Gastrocnemius medialis (tissue), 4 donors: Measurements from ENCODE around the gene TBX2. TPM values are rescaled to one million over a fixed set of nuclear protein-coding genes. Genes with fewer than 3 reads are reported as not detected.
A peak's percentile ranks its signal among the peaks of the same experiment; 100 is the strongest.

Experiments
- ATAC-seq, 2 donors: fragments of 150-250 bp; one replicate each; pipeline ENCODE4 v1.9.1; 2016
- DNase-seq, 2 donors: peaks; one replicate each; pipeline ENCODE4 v3.0.0-alpha.2; 2019
- H3K27ac ChIP-seq, 4 donors: fragments of 200-600 bp; sonication (generic); 1 replicate in 1 of 4; 2 replicates in 3 of 4; pipeline ENCODE4 v1.5.1; 2016 to 2018; ENCODE audit warnings: mild to moderate bottlenecking in 2 of 4, moderate library complexity in 1 of 4
- H3K27me3 ChIP-seq, 3 donors: fragments of 200-600 bp; sonication (generic) in 2 of 3; 1 replicate in 1 of 3; 2 replicates in 2 of 3; pipeline versions ENCODE4 v1.5.1 to v1.6.0; 2016 to 2019; ENCODE audit warnings: mild to moderate bottlenecking in 1 of 3, moderate library complexity in 1 of 3
- H3K36me3 ChIP-seq, 2 donors: fragments of 200-600 bp; sonication (generic) in 1 of 2; one replicate each; pipeline ENCODE4 v1.5.1; 2017 to 2018
- H3K4me1 ChIP-seq, 2 donors: fragments of 200-600 bp; sonication (generic) in 1 of 2; one replicate each; pipeline ENCODE4 v1.5.1; 2016 to 2017; ENCODE audit warnings: mild to moderate bottlenecking in 2 of 2
- H3K4me3 ChIP-seq, 4 donors: fragments of 200-600 bp; sonication (generic) in 3 of 4; 1 replicate in 1 of 4; 2 replicates in 3 of 4; pipeline ENCODE4 v1.5.1; 2016 to 2019; ENCODE audit warnings: mild to moderate bottlenecking in 2 of 4
- H3K9me3 ChIP-seq, 3 donors: fragments of 200-600 bp; sonication (generic) in 2 of 3; 1 replicate in 1 of 3; 2 replicates in 2 of 3; pipeline ENCODE4 v1.5.1; 2016 to 2019
- CTCF ChIP-seq, 5 experiments: fragments of 450-650 bp in 3 of 5; fragments of 200-600 bp in 2 of 5; sonication (generic) in 2 of 5; IDR thresholded peaks in 4 of 5; conservative IDR thresholded peaks in 1 of 5; 1 replicate in 4 of 5; 2 replicates in 1 of 5; pipeline ENCODE4 v1.5.1; 2016 to 2019; ENCODE audit warnings: antibody characterized with exemption in 5 of 5, mild to moderate bottlenecking in 3 of 5, moderate library complexity in 3 of 5
- POLR2A ChIP-seq, 2 donors: fragments of 450-650 bp; IDR thresholded peaks; one replicate each; pipeline ENCODE4 v1.6.1; 2017; ENCODE audit warnings: antibody characterized with exemption in 2 of 2, mild to moderate bottlenecking in 2 of 2, moderate library complexity in 2 of 2
- in situ Hi-C, 4 donors: fragments of 200-750 bp; cut with MboI; loops; one replicate each; pipeline versions ENCODE4 v1.15.0 to v1.8.0; 2017; ENCODE audit warnings: low sequenced_read_pairs in 4 of 4
- intact Hi-C: fragments of 100-400 bp; cut with DNase I; formaldehyde crosslinking; loops from one replicate; pipeline ENCODE4 v1.15.1; 2023; ENCODE audit warnings: low total_unique reads
- total RNA-seq, 4 donors: library from RNA; depleted of rRNA; stranded (reverse); fragments of >200 nt; gene quantifications; one replicate each; pipeline versions ENCODE4 v1.1.0 to v1.2.3, GENCODE V29; 2016

TBX2 gene
- total RNA-seq, 4 donors from 2014 or later: 4.2 to 10.4 (median 6.4) TPM

GRCh38 chr17:61393904-61394629, 5.6 kb upstream of the TBX2 start:
- DNase-seq (no peak), ATAC-seq (no peak)
- intact Hi-C loops: loop anchor here (5.0 to 10.0 kb wide), 3 partner anchors 137 to 392 kb away; no protein-coding TSS in a partner anchor
- Histone ChIP-seq H3K4me3 (no peak overlapping the region), H3K4me1 (peaks cover 20% of the 10 kb centered on the region in 2 donors), H3K9me3 (no peaks in the 10 kb centered on the region), H3K27ac (peak overlapping the region in 3 of 4 donors; percentile 8 to 24 (median 19)), H3K36me3 (no peaks in the 10 kb centered on the region), H3K27me3 (peaks cover 35 to 37% (median 36%) of the 10 kb centered on the region in 3 donors)
- TF ChIP-seq POLR2A (IDR thresholded peaks at IDR 0.05): no peak
- no peak for TF ChIP-seq CTCF (IDR thresholded peaks at IDR 0.05 in 4 of 5, conservative IDR thresholded peaks at IDR 0.05 in 1 of 5)
- in situ Hi-C loops: loop anchor here (10.0 to 25.0 kb wide), 5 partner anchors 382 to 682 kb away; no protein-coding TSS in a partner anchor

DNA sequence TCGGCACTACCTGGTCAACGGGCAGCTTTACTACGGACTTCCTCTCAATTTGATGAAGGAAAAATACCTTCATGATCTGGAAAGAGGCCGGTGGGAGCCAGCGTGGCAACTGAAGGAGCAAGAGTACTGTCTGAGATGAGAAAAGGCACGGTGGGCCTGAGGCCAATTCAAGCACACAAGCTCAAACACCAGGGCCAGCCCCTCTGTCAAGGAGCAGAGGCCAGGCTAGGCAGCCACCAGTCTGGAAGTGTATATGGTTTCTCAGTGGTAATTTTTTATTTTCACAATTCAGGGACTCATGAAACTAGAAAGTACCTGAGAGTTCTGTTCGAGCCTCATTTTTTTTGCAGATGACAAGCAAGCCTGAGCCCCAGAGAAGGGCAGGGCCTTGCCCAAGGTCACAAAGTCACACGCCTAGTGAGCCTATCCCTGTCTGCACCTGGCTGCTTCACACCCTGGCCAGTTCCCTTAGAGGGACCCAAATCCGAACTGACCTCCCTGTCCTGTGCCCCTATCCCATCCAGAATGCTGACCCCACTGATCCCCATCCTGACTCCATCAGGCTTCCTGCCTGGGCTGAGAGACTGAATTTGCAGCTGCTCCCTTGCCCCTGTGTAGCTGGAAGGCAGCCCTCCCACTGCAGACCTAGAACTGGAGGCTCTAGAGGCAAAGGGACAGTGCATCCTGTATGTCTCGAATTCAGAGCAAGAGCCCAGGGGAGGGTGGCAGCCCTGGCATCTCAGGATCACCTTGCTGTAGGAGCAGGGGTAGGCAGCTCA, 4.8 kb upstream of the TBX2 start:
- ATAC-seq (no peak), DNase-seq (no peak)
- in situ Hi-C loops (loop anchor here (10.0 to 25.0 kb wide), 5 partner anchors 383 to 683 kb away; no protein-coding TSS in a partner anchor), intact Hi-C loops (loop anchor here (5.0 to 10.0 kb wide), 3 partner anchors 138 to 393 kb away; no protein-coding TSS in a partner anchor)
- H3K4me1 ChIP-seq: peaks cover 22 to 23% of the 10 kb centered on the region in 2 donors
- TF ChIP-seq POLR2A (IDR thresholded peaks at IDR 0.05): no peak
- TF ChIP-seq CTCF (IDR thresholded peaks at IDR 0.05 in 4 of 5, conservative IDR thresholded peaks at IDR 0.05 in 1 of 5): no peak
- H3K27ac ChIP-seq: peak overlapping the region; percentile 19 to 75 (median 56)
- H3K36me3 ChIP-seq: no peaks in the 10 kb centered on the region
- H3K9me3 ChIP-seq: no peaks in the 10 kb centered on the region
- H3K4me3 ChIP-seq: peak overlapping the region in 2 of 4 donors; percentile 20 to 56
- H3K27me3 ChIP-seq: peaks cover 41 to 44% (median 43%) of the 10 kb centered on the region in 3 donors

DNA sequence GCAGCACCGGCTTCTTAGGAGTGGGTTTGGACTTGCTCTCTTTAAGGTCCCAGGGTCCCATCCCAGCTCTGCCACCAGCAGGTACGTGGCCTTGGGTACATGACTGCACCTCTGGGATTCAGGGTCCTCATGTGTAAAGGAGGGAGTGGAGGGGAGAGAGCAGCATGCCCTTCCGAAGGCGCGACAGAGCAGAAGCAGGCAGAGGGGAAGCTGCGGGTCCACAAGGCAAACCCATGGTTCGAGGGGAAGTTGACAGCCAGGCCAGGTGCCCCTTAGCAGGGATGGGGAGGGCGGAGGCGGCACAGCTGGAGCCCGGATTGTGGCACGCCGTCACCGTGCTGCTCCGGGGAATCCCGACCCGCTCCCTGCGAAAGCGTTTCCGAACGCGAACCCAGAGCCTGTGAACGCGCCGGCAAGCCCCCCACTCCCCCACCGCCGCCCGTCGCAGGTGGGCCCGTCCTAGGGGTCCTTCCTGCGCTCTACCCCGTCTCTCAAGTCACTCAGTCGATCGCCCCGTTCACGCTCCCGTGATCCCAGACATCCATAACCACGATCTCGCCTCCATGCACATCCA, 4.1 kb upstream of the TBX2 start:
- Histone ChIP-seq H3K36me3 (no peaks in the 10 kb centered on the region), H3K27me3 (peaks cover 43 to 47% (median 43%) of the 10 kb centered on the region in 3 donors), H3K9me3 (no peaks in the 10 kb centered on the region), H3K4me1 (peaks cover 22 to 25% of the 10 kb centered on the region in 2 donors), H3K27ac (peak overlapping the region; percentile 54 to 75 (median 66)), H3K4me3 (peak overlapping the region in 3 of 4 donors; percentile 20 to 78 (median 56))
- TF ChIP-seq POLR2A (IDR thresholded peaks at IDR 0.05) (no peak), CTCF (IDR thresholded peaks at IDR 0.05 in 4 of 5, conservative IDR thresholded peaks at IDR 0.05 in 1 of 5) (no peak)
- in situ Hi-C loops: loop anchor here (10.0 to 25.0 kb wide), 5 partner anchors 383 to 683 kb away; no protein-coding TSS in a partner anchor
- intact Hi-C loops: loop anchor here (10.0 kb wide), 1 partner anchor 261 kb away; no protein-coding TSS in a partner anchor
- DNase-seq: no peak
- no peak for ATAC-seq

DNA sequence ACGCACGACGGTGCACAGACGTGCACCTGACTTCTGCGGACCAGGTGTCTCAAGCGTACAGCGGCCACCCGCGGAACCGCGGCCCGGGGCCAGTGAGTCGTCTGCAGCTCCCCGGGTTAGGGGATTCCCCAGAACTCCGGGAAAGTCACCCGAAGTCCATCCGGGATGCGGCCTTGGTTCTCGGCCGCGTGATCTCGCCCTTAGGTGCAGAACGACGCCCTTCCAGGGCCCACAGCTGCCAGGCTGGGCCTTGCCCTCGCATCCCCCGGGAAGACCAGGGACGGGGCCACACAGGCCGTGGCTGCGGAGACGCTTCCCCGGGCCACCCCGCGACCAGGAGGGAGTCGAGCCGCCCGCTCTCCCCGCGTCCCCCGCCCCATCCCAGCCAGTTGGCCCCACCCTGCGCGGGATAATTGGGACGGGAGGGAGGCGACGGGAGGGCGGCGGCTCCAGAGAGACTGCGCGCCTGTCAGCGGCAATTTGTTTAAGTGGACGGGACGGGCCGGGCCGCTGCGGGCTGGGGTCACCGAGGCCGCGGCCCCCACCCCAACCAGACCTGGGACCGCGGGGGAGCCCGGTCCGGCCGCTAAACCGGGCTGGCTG, 3.6 kb upstream of the TBX2 start:
- peak overlapping the region; percentile 54 to 75 (median 66) for H3K27ac ChIP-seq
- no peaks in the 10 kb centered on the region for H3K36me3 ChIP-seq
- peaks cover 48 to 53% (median 49%) of the 10 kb centered on the region in 3 donors for H3K27me3 ChIP-seq
- TF ChIP-seq POLR2A (IDR thresholded peaks at IDR 0.05): no peak
- no peak for TF ChIP-seq CTCF (IDR thresholded peaks at IDR 0.05 in 4 of 5, conservative IDR thresholded peaks at IDR 0.05 in 1 of 5)
- intact Hi-C loops: loop anchor here (10.0 kb wide), 1 partner anchor 261 kb away; no protein-coding TSS in a partner anchor
- no peak for DNase-seq
- H3K4me1 ChIP-seq: peaks cover 22 to 31% of the 10 kb centered on the region in 2 donors
- H3K9me3 ChIP-seq: no peaks in the 10 kb centered on the region
- ATAC-seq: no peak
- in situ Hi-C loops: loop anchor here (10.0 to 25.0 kb wide), 5 partner anchors 384 to 684 kb away; no protein-coding TSS in a partner anchor
- peak overlapping the region; percentile 22 to 78 (median 64) for H3K4me3 ChIP-seq
